Left cardiac atrium (tissue), 4 donors: ENCODE measurements around the gene SYK. TPM values are rescaled to one million over a fixed set of nuclear protein-coding genes. Genes with fewer than 3 reads are reported as not detected.
"Not testable (repeated sequence)": the region's sequence is repeated elsewhere in the genome, so short reads cannot be mapped to it uniquely, and the experiment has no call there.

ENCODE experiments used
- ATAC-seq, 2 donors: fragments of 200-7000 bp; cut with Tn5 transposase; one replicate each; pipeline ENCODE4 v1.9.1; 2020; ENCODE audit warnings: mild to moderate bottlenecking in 2 of 2, moderate library complexity in 2 of 2
- DNase-seq: peaks from one replicate; pipeline ENCODE4 v3.0.0-alpha.2; 2020
- intact Hi-C, 2 donors: fragments of 100-400 bp; cut with DNase I; formaldehyde crosslinking; loops; one replicate each; pipeline versions ENCODE4 v1.14.1 to v1.15.1; 2022 to 2023
- total RNA-seq, 2 donors: library from RNA; stranded (reverse); fragmentation: NEBNext Ultra II Directional; extraction: Animal tissue kit (Norgen Biotek cat#: 25700); gene quantifications; one replicate each; pipeline ENCODE4 v1.2.1, GENCODE V29; 2021
- donor health status: DM: no; HTN: yes; CAD: no.
- donor health status: DM: no; HTN: yes; CAD: no; lungs with severe emphysema.
- donor health status: DM: yes; HTN: yes; CAD: no.
- donor health status: Dilated cardiomyopathy.

The SYK gene
- total RNA-seq, 2 donors from 2014 or later, result 5.6 to 10.3 TPM

DNA sequence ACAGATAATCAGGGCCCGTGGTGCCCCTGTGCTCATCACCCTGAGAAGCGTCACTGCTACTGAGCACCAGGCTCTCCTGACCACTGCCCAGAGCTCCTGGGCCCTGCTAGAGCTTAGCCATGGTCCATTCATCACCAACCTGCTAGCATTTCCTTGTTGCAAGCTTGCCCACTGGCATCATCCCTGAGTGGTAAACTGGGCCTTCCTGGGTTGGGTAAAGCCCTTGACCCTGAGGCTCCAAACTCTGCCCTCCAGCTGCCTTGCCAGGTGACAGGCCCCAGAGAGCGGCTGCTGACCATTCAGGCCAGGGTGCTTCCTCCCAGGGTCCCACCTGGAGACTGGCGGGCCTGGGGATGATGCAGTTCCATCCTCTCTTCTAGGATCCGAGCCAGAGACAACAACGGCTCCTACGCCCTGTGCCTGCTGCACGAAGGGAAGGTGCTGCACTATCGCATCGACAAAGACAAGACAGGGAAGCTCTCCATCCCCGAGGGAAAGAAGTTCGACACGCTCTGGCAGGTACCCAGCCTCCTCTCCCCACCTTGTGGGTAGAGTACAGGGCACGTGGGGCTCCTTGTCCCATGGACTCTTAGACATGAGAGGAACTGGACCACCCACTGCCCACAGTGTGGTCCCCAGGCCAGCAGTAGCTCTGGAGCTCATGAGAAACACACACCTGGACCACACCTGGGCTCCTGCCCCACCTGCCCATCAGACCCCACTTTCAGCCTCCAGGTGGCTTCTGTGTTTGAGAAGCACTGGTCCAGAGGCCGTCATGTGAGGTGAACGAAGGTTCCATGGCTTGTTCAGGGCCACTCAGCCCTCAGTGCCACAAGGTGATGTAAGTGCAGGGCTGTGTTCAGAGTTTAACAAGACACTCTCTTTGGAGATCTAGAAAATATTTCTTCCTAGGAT is 60.5 kb downstream of the SYK start:
- intact Hi-C loops, result no loop called here
- DNase-seq (no peak), ATAC-seq (no peak)

DNA sequence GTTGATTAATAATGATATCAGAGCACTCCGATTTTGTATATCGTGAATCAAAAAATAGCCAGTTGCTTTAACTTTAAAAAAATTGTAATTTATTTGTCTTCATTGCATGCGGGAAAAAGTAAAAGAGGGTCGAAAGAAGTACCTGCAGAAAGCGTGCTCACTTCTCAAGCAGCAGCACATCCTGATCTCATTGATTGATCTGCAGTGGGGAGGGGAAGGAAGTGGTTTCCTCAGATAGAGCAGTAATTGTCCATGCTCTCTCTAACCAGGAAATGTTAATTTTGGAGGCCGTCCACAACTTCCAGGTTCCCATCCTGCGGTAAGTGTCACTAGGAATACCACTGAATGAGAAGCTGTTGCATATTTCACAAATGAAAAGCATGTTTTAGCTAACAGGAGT is 63.2 kb downstream of the SYK start:
- intact Hi-C loops, result loop anchor here in 1 of 2 donors (5.0 kb wide), 1 partner anchor 722 kb away; no protein-coding TSS in a partner anchor
- DNase-seq (no peak), ATAC-seq (no peak)

DNA sequence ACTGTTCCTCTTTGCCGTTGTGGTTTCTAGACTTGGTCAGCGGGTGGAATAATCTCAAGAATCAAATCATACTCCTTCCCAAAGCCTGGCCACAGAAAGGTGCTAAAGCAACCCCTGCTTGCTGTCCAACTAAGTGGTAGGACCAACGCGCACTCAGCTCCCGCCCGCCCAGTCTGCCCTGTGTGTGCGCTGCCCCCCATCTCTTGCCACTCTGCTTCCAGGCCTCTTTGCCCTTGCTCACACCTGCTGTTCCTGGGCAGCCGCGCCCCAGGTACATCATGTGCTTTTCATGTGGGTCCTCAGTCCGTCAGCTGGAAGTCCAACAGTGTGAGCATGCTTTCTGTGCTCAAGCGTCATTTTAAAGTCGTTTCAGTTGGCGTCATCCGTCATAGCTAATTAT is 65.5 kb downstream of the SYK start:
- no peak for ATAC-seq
- intact Hi-C loops, result loop anchor here in 1 of 2 donors (5.0 kb wide), 1 partner anchor 725 kb away; no protein-coding TSS in a partner anchor
- no peak for DNase-seq

DNA sequence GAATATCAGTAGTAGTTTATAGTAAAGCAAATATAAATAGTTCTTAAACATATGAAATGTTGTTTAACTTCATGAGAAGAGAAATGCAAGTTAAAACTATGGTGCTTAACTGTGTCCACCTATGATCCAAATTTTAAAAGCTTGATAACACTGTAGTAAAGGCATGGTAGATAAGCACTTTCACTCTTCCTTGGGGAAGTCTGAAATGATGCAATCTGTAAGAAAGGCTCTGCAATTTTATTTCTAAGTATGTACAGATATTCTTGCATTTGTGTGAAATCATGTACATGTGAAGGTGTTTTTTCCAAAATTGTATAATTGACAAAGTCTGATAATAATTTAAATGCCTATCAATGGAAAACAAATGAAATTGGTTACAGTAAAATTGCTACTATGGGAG is 66.9 kb downstream of the SYK start:
- no peak for ATAC-seq
- DNase-seq, result no peak
- intact Hi-C loops, result loop anchor here in 1 of 2 donors (5.0 kb wide), 1 partner anchor 726 kb away; no protein-coding TSS in a partner anchor

DNA sequence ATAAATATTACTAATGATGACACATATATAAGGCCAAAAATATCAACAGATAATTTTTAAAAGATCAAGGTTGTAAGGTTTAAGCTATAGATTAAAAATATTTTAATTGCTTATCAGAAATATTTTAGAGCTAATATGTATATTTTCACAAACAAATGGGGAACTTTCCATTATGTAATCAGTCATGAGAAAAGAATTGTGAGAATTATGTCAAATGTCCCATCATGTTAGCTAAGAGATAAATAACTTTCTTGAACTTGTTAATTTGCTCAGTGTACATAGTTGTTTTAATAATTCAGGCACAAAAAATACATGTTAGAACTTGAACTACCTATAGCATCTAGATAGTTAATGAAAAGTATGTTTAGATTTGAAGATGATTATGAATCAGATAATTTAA is 67.7 kb downstream of the SYK start:
- ATAC-seq (no peak), DNase-seq (no peak)
- intact Hi-C loops, result loop anchor here in 1 of 2 donors (5.0 kb wide), 1 partner anchor 727 kb away; no protein-coding TSS in a partner anchor

- intact Hi-C loops, result loop anchor here (5.0 to 10.0 kb wide), 3 partner anchors 646 to 1273 kb away; no protein-coding TSS in a partner anchor
- no peak for DNase-seq
- peak in 1 of 2 donors; percentile 44 for ATAC-seq
These were observed 69.2 kb downstream of the SYK start for GRCh38 chr9:90870621-90871326.

DNA sequence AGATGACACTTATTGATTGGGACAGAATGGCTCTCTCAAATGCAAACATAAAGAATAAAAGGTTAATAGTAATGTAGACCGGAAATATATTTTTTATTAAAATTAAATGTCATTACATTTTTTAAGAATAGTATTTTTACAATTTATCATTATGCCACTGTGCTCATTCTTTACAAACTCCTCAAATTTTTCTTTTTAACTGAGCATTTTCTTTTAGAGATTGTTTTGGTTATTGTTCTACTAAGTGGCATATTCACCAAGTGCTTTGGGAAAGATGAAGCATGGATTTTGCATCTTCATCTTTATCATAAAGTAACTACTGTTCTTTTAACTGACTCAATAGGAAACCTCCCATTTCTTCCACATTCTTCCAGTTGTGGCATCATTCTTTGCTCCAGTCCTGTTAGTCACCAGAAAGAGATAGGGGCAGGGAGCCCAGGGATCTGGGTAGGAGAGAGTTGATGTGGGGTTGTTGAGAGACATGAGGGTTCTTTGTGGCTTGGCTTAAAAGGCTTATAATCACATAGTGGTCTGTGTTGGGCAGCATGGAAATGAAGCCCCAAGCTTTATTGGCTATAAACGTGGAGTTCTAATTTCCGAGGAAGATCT is 69.8 kb downstream of the SYK start:
- ATAC-seq, result no peak
- intact Hi-C loops, result loop anchor here (5.0 to 10.0 kb wide), 3 partner anchors 647 to 1274 kb away; no protein-coding TSS in a partner anchor
- DNase-seq, result no peak

GRCh38 chr9:90872835-90873294 is 71.2 kb downstream of the SYK start:
- DNase-seq, result no peak
- intact Hi-C loops, result loop anchor here (5.0 to 10.0 kb wide), 3 partner anchors 648 to 1276 kb away; no protein-coding TSS in a partner anchor
- peak; percentile 38 to 77 for ATAC-seq

DNA sequence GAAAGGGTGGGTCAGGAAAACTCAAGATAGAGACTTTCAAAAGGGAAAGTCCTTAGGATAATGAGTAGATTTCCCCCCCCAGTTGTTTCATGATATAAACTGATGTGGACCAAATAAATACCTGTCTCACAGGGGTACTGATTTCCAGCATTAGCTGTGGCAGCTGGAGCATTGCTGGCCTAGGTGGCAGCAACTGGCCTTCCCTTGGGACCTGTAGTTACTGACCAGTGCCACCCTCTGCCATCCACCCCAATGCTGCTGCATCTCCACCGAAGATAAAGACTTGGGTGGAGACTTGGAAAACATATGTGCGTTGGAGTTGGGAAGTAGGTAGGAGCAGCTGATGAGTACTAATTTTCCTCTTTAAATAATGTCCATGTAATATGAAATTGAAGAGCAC is 71.8 kb downstream of the SYK start:
- no peak for DNase-seq
- no peak for ATAC-seq
- intact Hi-C loops, result loop anchor here (5.0 to 10.0 kb wide), 3 partner anchors 649 to 1276 kb away; no protein-coding TSS in a partner anchor

DNA sequence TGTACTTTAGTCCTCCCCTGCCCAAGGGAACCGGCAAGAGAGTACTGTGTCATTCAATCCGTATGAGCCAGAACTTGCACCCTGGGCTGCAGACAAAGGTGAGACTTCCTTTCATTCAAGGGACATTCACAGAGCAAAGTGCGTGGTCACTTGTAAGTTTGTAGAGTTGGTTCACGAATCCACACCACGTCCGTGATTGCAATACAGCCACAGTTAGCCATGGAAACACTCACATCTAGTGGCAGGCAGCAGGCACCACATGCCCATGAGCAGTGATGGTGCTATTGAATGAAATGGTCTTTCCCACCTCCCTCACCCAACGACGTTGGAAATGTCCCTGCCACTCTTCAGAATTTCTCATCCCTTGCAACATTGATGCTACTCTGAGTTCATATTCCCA is 72.6 kb downstream of the SYK start:
- ATAC-seq (no peak), DNase-seq (no peak)
- intact Hi-C loops, result loop anchor here (5.0 to 10.0 kb wide), 3 partner anchors 649 to 1277 kb away; no protein-coding TSS in a partner anchor

GRCh38 chr9:90878562-90878961 is 76.9 kb downstream of the SYK start:
- DNase-seq (no peak), ATAC-seq (no peak)
- intact Hi-C loops, result loop anchor here (10.0 kb wide), 1 partner anchor 654 kb away; no protein-coding TSS in a partner anchor

GRCh38 chr9:90880066-90880465 is 78.4 kb downstream of the SYK start:
- intact Hi-C loops, result no loop called here
- ATAC-seq, result no peak
- no peak for DNase-seq

DNA sequence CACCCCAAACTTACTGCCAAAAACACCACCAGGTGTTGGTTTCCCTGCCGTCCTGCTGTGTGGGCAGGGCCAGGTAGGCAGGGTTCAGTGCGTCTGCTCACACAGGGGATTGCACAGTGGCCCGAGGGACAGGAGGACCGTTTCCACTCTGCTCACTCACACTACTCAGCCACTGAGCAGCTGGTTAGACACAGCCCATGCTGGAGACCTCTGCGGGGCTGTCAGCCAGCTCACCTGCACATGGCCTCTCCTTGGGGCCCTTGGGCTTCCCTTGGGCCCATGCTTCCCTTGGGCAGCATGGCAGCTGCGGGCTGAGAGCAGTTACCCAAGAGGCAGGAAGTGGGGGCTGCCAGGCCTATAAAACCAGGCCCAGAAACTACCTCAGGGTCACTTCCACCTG is 79.0 kb downstream of the SYK start:
- DNase-seq, result no peak
- intact Hi-C loops, result no loop called here
- no peak for ATAC-seq

GRCh38 chr9:90881648-90882047 is 80.0 kb downstream of the SYK start:
- no peak for ATAC-seq
- intact Hi-C loops, result no loop called here
- DNase-seq, result no peak

GRCh38 chr9:90882991-90883600 is 81.5 kb downstream of the SYK start:
- intact Hi-C loops, result no loop called here
- DNase-seq (no peak), ATAC-seq (no peak)

GRCh38 chr9:90883661-90884060 is 82.0 kb downstream of the SYK start:
- DNase-seq (no peak), ATAC-seq (no peak)
- intact Hi-C loops, result no loop called here

DNA sequence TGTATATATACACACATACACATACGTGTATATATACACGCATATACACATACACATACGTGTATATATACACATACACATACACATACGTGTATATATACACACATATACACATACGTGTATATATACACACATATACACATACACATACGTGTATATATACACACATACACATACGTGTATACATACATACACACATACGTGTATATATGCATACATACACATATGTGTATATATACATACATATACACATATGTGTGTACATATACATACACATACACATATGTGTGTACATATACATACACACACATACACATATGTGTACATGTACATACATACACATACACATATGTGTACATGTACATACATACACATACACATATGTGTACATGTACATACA is 82.6 kb downstream of the SYK start:
- ATAC-seq (no peak), DNase-seq (no peak)
- intact Hi-C loops, result no loop called here

GRCh38 chr9:90886868-90887267 is 85.2 kb downstream of the SYK start:
- intact Hi-C loops, DNase-seq, ATAC-seq: not testable (repeated sequence)

- ATAC-seq, result no peak
- intact Hi-C loops, result no loop called here
These were observed 87.3 kb downstream of the SYK start for GRCh38 chr9:90888941-90889340.

More at GRCh38 chr9:90888941-90889340, 87.3 kb downstream of the SYK start:
- DNase-seq, result no peak
